Stimulated activated naive B cell treated with anti-CD40 and anti-IgM and Interleukin-4, amounts not matched to agents 10 μg/mL and 1 μg/mL and 100 μg/mL, for 72 hours (primary cell): ENCODE results near the gene EEPD1.
"Not testable (repeated sequence)": the region's sequence is repeated elsewhere in the genome, so short reads cannot be mapped to it uniquely, and the experiment has no call there.

Experiments
- ATAC-seq, 2 donors: fragments of 150-1000 bp; cut with Tn5 transposase; replicated peaks; 2 replicates each; pipeline ENCODE4 v1.10.0; 2021; ENCODE audit warnings: moderate library complexity in 1 of 2
- DNase-seq: peaks from one replicate; pipeline ENCODE4 v3.0.0; 2021
- H3K27ac Mint-ChIP-seq: one replicate; pipeline ENCODE4 v1.8.0; 2022; ENCODE audit warnings: mild to moderate bottlenecking, mixed read lengths
- H3K27me3 Mint-ChIP-seq, 2 donors: one replicate each; pipeline ENCODE4 v1.8.0; 2022; ENCODE audit warnings: mixed read lengths in 2 of 2
- H3K36me3 Mint-ChIP-seq, 2 donors: one replicate each; pipeline ENCODE4 v1.8.0; 2022; ENCODE audit warnings: mixed read lengths in 2 of 2, mild to moderate bottlenecking in 1 of 2
- H3K4me1 Mint-ChIP-seq, 2 donors: one replicate each; pipeline ENCODE4 v1.8.0; 2022; ENCODE audit warnings: mixed read lengths in 2 of 2, mild to moderate bottlenecking in 1 of 2
- H3K4me3 Mint-ChIP-seq, 2 donors: one replicate each; pipeline ENCODE4 v1.8.0; 2022; ENCODE audit warnings: mild to moderate bottlenecking in 2 of 2, mixed read lengths in 2 of 2, moderate library complexity in 1 of 2
- H3K9me3 Mint-ChIP-seq, 2 donors: one replicate each; pipeline ENCODE4 v1.8.0; 2022; ENCODE audit warnings: mixed read lengths in 2 of 2, mild to moderate bottlenecking in 1 of 2

The EEPD1 gene

DNA sequence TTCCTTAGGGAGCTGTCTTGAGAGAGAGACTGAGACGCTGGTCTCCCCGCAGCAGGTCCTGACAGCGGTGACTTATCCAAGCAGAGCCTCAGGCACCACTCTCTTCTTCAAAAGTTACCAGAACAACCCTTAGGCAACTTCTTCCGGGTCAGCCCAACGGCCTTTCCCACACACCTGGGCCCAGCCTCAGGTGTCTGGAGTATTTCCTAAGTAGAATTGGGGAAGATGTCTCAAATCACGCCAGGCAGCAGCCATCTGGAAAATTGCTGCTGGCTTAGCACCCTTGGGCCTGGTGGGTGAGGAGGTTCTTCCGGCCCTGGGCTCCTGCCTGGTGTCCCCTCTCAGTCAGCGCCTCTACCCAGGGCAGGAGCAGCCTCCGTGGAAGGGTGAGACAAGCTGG is 156.2 kb downstream of the EEPD1 start:
- H3K27ac Mint-ChIP-seq: no peak overlapping the region
- no peak overlapping the region for H3K4me3 Mint-ChIP-seq

DNA sequence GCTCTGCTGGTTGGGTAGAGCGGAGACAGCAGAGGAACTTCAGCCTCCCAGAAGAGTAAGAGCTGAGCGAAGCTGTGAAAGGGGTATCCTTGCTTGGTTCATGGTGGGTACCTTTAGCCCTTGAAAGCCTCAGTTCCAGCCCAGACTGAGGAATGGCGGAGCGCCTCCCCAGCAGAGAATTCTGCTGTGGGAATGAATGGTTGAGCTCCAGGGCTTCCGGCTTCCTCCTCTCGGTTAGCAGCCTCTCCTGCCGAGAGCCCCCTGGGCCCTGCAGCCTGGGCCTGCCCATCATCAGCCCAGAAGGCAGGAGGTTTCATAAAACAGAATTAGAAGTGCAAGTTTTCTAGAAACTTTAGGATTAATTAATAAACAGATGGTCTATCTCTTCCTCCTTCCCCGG is 156.7 kb downstream of the EEPD1 start:
- no peak overlapping the region for H3K4me3 Mint-ChIP-seq
- H3K27ac Mint-ChIP-seq: no peak overlapping the region
- H3K36me3 Mint-ChIP-seq: no peaks in the 10 kb centered on the region
- no peak for DNase-seq
- H3K27me3 Mint-ChIP-seq: peaks cover 3 to 7% of the 10 kb centered on the region in 2 donors
- no peaks in the 10 kb centered on the region for H3K4me1 Mint-ChIP-seq
- H3K9me3 Mint-ChIP-seq: no peaks in the 10 kb centered on the region
- ATAC-seq: no peak

More for the DNA sequence above, 156.2 kb downstream of the EEPD1 start:
- ATAC-seq (no peak), DNase-seq (no peak)
- no peaks in the 10 kb centered on the region for H3K4me1 Mint-ChIP-seq
- H3K9me3 Mint-ChIP-seq: no peaks in the 10 kb centered on the region
- peaks cover 3 to 7% of the 10 kb centered on the region in 2 donors for H3K27me3 Mint-ChIP-seq
- no peaks in the 10 kb centered on the region for H3K36me3 Mint-ChIP-seq

DNA sequence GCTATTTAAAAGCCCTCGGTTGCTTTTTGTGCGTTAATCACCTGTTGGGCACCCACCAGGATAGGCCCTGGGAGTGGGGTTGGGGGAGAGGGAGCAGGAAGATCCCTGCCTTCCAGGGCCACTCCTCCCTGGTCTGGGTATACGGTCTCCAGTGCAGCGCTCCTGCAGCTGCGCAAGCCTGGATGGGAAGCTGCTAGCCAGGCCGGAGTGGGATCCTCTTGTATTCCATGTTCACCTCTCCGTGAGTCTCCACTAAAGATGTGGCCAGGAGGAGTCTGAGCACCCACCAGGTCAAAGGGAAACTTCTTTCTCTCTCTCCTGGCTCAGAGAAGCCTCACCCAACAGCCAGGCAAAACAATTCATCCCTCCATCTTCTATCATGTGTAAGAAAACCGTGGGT is 157.8 kb downstream of the EEPD1 start:
- Mint-ChIP-seq H3K4me3 (no peak overlapping the region), H3K9me3 (no peaks in the 10 kb centered on the region), H3K4me1 (no peaks in the 10 kb centered on the region), H3K36me3 (no peaks in the 10 kb centered on the region), H3K27me3 (peaks cover 3 to 7% of the 10 kb centered on the region in 2 donors), H3K27ac (no peak overlapping the region)
- ATAC-seq: no peak
- no peak for DNase-seq

DNA sequence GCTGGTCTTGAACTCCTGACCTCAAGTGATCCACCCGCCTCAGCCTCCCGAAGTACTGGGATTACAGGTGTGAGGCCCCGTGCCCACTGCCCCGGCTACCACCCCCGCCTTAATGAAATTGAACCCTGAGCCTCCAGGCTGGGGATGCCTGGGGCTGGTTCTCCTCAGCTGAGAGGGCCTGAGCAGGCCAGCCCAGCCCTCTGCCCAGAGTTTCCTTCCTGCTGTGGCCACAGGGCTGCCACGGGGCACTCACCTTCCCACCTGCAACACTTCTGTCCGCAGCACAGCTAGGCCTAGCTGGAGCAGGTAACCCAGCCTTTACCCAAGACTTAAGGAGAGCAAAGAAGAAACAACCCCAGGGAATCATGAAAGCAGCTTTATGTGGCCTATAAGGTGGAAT is 158.5 kb downstream of the EEPD1 start:
- Mint-ChIP-seq H3K9me3 (no peaks in the 10 kb centered on the region), H3K4me1 (no peaks in the 10 kb centered on the region)
- no peak for ATAC-seq

DNA sequence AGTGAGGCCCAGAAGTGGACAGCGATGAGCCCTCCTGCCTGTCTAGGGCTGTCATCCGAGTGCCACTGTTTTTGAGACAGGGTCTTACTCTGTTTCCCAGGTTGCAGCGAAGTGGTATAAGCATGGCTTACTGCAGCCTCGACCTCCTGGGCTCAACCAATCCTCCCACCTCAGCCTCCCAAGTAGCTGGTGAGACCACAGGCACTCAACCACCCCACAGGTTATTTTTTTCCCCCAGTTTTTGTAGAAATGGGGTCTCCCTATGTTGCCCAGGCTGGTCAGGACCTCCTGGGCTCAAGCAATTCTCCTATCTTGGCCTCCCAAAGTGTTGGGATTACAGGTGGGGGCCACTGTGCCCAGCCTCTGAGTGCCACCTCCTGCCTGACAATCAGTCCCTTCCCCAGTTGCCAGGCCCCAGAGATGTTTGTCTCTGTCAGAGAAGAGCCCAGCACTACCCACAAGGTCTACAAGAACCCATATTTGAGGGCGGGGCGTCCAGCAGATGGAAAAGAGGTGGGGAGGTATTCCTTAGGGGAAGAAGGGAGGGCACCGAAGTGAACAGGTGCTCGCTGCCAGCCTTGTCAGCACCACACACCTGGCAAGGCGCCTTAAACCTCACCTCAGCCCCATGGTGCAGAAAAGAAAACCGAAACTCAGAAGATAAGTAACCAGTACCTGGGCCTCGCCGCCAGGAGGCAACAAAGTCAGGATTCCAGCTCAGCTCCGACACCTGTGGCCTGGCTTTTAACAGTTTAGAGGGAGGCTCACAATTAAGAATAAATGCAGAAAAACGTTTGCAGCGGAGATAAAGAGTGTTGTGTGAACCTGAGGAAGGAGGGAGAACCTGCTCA is 159.2 kb downstream of the EEPD1 start:
- Mint-ChIP-seq H3K36me3 (no peaks in the 10 kb centered on the region), H3K27ac (no peak overlapping the region), H3K27me3 (peaks cover 0 to 7% of the 10 kb centered on the region in 2 donors), H3K4me1 (no peaks in the 10 kb centered on the region), H3K9me3 (no peaks in the 10 kb centered on the region), H3K4me3 (no peak overlapping the region)
- ATAC-seq (peak in 1 of 2 donors; percentile 23), DNase-seq (no peak)

More for the DNA sequence above, 158.5 kb downstream of the EEPD1 start:
- Mint-ChIP-seq H3K27ac (no peak overlapping the region), H3K4me3 (no peak overlapping the region), H3K27me3 (peaks cover 3 to 7% of the 10 kb centered on the region in 2 donors), H3K36me3 (no peaks in the 10 kb centered on the region)
- no peak for DNase-seq

DNA sequence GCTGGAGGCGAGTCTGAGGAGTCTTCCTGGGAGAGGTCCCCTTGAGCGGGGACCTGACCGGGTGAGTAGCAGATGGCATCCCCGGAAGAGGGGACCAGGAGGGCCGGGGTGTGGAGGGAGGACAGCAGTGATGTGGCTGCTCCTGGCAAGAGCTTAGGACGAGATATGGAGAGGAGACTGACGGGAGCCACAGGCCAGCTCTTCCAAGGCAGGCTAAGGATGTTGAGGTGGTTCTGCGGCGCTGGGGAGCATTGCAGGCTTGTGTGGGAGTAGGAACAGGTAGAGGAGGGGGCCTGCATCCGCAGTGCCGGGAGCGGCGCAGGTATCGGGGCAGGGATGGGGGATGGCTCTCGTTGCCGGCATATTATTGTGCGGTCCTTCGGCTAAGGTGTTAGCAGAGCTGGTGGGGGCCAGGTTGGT is 159.9 kb downstream of the EEPD1 start:
- Mint-ChIP-seq H3K36me3 (no peaks in the 10 kb centered on the region), H3K4me3 (no peak overlapping the region), H3K27me3 (peaks cover 0 to 7% of the 10 kb centered on the region in 2 donors), H3K4me1 (no peaks in the 10 kb centered on the region), H3K9me3 (no peaks in the 10 kb centered on the region), H3K27ac (no peak overlapping the region)
- DNase-seq: no peak
- no peak for ATAC-seq

DNA sequence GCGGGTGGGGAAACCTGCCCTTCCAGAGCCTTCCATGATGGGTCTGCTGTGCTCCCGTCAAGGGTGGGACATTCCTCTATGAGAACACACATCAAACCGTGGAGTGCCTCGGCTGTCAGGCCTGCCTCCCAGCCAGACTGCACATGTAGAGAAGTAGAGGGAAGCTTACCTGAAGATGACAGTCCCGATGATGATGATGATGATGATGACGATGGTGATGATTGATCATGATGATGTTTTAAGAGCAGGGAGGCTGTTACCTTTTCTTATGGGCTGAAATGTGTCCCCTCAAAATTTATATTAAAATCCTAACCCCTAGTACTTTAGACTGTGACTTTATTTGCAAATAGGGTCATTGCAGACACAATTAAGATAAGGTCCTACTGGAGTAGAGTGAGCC is 160.6 kb downstream of the EEPD1 start:
- ATAC-seq: no peak
- no peak overlapping the region for H3K27ac Mint-ChIP-seq
- H3K36me3 Mint-ChIP-seq: no peaks in the 10 kb centered on the region
- H3K4me3 Mint-ChIP-seq: no peak overlapping the region
- no peak for DNase-seq
- H3K9me3 Mint-ChIP-seq: no peaks in the 10 kb centered on the region
- H3K4me1 Mint-ChIP-seq: no peaks in the 10 kb centered on the region
- peaks cover 0 to 7% of the 10 kb centered on the region in 2 donors for H3K27me3 Mint-ChIP-seq

DNA sequence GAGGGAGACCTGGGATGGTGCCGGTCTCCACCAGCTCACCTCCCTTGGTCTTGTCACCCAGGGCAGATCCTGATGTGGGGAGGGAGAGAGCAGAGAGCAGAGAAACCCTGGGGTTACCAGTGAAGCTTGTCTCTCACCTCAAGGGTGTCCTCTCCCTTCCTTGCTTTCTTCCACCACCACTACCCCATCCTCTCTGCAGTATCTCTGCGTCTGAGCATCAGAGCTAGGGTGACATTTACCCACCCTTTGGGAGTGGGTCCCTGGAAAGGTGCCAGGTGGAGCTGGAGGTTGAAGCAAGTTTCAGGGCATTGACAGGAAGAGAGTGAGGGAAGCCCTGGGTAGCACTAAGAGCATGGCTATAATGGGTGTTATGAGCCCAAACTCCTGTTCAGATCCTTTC is 161.4 kb downstream of the EEPD1 start:
- DNase-seq: no peak
- Mint-ChIP-seq H3K36me3 (no peaks in the 10 kb centered on the region), H3K4me1 (no peaks in the 10 kb centered on the region), H3K4me3 (no peak overlapping the region), H3K27me3 (peaks cover 0 to 7% of the 10 kb centered on the region in 2 donors), H3K27ac (no peak overlapping the region), H3K9me3 (no peaks in the 10 kb centered on the region)
- no peak for ATAC-seq

DNA sequence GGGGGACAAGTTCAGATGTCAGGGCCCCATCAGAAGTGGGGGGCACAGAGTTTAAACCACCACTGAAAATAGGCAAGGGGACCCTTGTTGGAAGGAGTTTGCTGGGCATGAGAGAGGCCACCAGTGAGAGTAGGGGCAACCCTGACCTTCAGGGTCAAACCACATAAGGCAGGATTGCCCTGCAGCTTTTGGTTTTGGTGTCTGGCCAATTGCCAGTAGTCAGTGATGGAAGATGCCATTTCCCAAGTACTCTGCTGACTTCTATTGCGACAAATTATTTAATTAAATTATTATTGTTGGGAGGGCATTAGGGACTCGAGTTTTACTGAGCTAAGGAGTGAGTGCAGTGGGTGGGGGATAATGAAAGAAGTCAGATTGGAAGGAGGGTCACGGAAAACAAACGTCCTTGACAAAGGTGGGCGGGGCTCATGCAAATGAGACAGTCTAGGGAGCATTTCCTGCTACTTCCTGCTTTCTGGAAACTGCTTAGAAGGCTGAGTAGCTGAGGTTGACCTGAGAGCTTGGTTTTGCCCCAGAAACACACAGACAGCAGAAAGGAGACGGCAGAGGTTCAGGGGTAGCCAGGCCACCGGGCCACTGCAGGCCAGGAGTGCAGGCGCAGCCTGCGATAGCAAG is 162.4 kb downstream of the EEPD1 start:
- Mint-ChIP-seq H3K36me3 (peaks cover 0 to 3% of the 10 kb centered on the region in 2 donors), H3K4me1 (no peaks in the 10 kb centered on the region), H3K4me3 (no peak overlapping the region), H3K27me3 (peaks cover 3 to 9% of the 10 kb centered on the region in 2 donors), H3K9me3 (peaks cover 0 to 3% of the 10 kb centered on the region in 2 donors), H3K27ac (peak overlapping the region; percentile 37)
- ATAC-seq (no peak), DNase-seq (no peak)

DNA sequence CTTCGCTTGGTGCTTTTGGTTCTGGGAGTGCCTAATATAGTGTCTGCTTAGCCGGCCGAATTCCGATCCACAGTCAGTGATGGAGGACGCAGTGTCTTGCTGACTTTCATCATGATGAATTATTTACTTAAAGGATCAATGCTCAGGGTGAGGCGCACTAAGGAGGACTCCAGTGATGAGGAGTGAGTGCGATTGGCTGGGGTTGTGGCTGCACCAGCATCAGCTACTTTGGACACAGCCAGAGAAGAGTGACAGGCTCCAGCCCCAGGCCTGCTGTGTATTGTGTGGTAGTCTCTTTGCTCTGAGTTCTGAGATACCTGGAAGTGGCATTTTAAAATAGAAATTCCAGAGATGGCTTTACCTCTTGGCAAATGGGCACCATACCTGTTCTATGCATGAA is 163.3 kb downstream of the EEPD1 start:
- Mint-ChIP-seq H3K4me1 (no peaks in the 10 kb centered on the region), H3K4me3 (no peak overlapping the region), H3K27me3 (peaks cover 9 to 14% of the 10 kb centered on the region in 2 donors), H3K36me3 (peaks cover 0 to 5% of the 10 kb centered on the region in 2 donors), H3K9me3 (peaks cover 0 to 7% of the 10 kb centered on the region in 2 donors), H3K27ac (no peak overlapping the region)
- ATAC-seq: no peak
- DNase-seq: no peak

DNA sequence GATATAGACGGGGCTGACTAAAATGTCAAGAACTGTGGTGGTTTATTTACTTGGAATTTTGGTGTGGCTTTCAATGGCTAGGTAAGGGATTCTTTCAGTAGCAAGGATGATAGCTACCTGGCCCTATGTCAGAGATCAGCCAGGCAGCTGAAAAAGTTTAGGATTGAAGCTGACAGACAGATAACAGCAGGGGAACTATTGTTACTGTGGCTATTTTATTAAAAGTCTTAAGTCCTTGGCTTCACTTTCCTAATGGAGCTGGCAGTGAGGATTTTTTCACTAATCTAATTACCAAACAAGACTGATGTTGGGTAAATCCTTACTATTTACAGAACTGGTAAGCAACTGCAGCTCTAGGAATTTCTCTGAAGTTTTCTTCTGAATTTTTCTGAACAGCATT is 164.2 kb downstream of the EEPD1 start:
- peaks cover 9 to 18% of the 10 kb centered on the region in 2 donors for H3K27me3 Mint-ChIP-seq
- DNase-seq: no peak
- no peak overlapping the region for H3K27ac Mint-ChIP-seq
- H3K9me3 Mint-ChIP-seq: peaks cover 0 to 7% of the 10 kb centered on the region in 2 donors
- H3K36me3 Mint-ChIP-seq: peaks cover 0 to 5% of the 10 kb centered on the region in 2 donors
- H3K4me3 Mint-ChIP-seq: no peak overlapping the region
- ATAC-seq: no peak
- no peaks in the 10 kb centered on the region for H3K4me1 Mint-ChIP-seq

DNA sequence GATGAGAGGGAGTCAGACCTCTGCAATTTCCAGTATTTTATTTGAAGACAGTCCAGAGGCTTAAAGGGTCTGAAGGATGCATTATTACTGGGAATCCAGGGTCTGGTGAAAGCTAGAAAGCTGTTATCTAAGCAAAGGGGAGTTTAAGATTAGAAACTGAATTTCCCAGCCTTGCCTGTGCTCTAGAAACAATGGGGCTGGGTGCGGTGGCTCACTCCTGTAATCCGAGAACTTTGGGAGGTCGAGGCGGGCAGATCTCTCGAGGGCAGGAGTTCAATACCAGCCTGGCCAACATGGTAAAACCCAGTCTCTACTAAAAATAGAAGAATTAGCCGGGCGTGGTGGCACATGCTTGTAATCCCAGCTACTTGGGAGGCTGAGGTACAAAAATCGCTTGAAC is 165.1 kb downstream of the EEPD1 start:
- Mint-ChIP-seq H3K27ac (no peak overlapping the region), H3K4me3 (no peak overlapping the region), H3K9me3 (peaks cover 0 to 7% of the 10 kb centered on the region in 2 donors), H3K4me1 (no peaks in the 10 kb centered on the region), H3K36me3 (peaks cover 0 to 5% of the 10 kb centered on the region in 2 donors), H3K27me3 (peaks cover 9 to 23% of the 10 kb centered on the region in 2 donors)
- ATAC-seq (no peak), DNase-seq (no peak)

DNA sequence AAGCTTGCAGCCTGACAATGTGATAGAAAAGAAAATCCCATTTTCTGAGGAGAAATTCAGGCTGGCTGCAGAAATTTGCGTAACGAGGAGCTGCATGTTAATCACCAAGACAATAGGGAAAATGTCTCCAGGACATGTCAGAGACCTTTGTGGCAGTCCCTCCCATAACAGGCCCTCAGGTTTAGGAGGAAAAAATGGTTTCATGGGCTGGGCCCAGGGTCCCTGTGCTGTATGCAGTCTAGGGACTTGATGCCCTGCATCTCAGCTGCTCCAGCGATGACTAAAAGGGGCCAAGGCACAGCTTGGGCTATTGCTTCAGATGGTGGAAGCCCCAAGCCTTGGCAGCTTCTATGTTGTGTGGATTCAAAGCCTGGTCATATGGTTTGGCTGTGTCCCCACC is 168.2 kb downstream of the EEPD1 start:
- H3K27me3 Mint-ChIP-seq: peaks cover 9 to 18% of the 10 kb centered on the region in 2 donors
- H3K9me3 Mint-ChIP-seq, ATAC-seq, H3K36me3 Mint-ChIP-seq, H3K4me3 Mint-ChIP-seq, DNase-seq, H3K4me1 Mint-ChIP-seq, H3K27ac Mint-ChIP-seq: not testable (repeated sequence)

DNA sequence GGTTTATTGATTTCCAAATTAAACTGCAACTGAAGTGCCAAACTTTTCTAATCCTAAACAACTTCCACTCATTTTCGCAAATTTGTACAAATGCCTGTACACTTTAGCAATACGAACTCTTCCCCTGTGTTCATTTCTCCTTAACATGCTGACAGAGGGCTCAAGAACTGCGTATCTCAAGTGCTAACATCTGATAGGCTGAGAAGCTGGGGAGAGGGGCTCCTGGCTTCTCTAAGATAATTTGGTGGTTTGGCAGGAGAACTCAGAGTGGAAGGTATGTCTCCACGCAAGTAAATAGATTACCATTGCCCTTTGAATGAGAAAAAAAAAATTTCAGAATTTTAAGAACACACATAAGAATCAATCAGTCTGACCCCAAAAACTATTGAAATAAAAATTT is 183.3 kb downstream of the EEPD1 start:
- peaks cover 0 to 5% of the 10 kb centered on the region in 2 donors for H3K27me3 Mint-ChIP-seq
- H3K4me1 Mint-ChIP-seq: no peaks in the 10 kb centered on the region
- no peak overlapping the region for H3K27ac Mint-ChIP-seq
- H3K36me3 Mint-ChIP-seq: peaks cover 3 to 5% of the 10 kb centered on the region in 2 donors
- no peak overlapping the region for H3K4me3 Mint-ChIP-seq
- no peak for ATAC-seq
- DNase-seq: no peak
- no peaks in the 10 kb centered on the region for H3K9me3 Mint-ChIP-seq

DNA sequence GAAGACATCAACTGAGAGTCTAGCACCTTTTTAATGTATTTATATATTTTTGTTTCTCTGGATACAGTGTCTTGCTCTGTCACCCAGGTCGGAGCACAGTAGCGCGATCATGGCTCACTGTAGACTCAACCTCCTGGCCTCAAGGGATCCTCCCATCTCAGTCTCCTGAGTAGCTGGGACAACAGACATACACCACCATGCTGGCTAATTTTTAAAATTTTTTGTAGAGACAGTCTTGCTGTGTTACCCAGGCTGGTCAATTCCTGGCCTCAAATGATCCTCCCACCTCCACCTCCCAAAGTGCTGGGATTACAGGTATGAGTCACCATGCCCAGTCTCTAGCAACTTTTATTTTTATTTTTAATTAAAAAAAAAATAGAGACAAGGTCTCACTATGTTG is 185.2 kb downstream of the EEPD1 start:
- Mint-ChIP-seq H3K9me3 (no peaks in the 10 kb centered on the region), H3K4me1 (no peaks in the 10 kb centered on the region), H3K4me3 (no peak overlapping the region), H3K36me3 (peaks cover 2% of the 10 kb centered on the region in 2 donors), H3K27me3 (peaks cover 0 to 5% of the 10 kb centered on the region in 2 donors), H3K27ac (no peak overlapping the region)
- DNase-seq (no peak), ATAC-seq (no peak)
